GM10266 (cell line): ENCODE data around the gene CSTPP1.

Experiments
- DNase-seq: peaks from one replicate; pipeline ENCODE4 v3.0.0; 2012; ENCODE audit errors: extremely low spot score
- TF ChIP-seq, protein P1 (sequence below): IDR thresholded peaks from 2 replicates; pipeline ENCODE4 v1.5.1; 2012; ENCODE audit warnings: mild to moderate bottlenecking, low read depth; ENCODE audit not compliant: control insufficient read depth, insufficient read depth; ENCODE audit errors: missing control alignments

Gene CSTPP1

DNA sequence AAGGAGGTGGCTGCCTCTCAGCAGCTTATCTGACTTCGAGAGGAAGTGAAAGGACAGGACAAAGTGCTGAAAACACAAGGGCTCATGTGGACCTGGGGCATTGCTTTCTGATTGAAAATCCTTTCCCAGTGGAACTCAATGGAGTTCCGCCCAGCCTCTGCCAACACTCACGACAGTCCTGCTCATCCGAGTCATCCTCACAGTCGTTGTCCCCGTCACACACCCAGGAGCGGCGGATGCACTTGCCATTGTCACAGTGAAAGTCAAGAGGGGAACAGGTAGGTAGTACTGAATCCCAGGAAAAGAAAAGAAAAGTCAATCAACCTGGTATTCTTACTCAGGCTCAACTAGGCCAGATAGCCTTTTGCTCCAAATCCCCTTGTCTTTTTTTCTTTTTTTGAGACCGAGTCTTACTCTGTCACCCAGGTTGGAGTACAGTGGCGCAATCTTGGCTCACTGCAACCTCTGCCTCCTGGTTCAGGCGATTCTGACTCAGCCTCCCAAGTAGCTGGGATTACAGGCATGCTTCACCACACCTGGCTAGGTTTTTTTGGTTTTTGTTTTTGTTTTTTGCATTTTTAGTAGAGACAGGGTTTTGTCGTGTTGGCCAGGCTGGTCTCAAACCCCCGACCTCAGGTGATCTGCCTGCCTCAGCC, 36.3 kb upstream of the CSTPP1 start:
- DNase-seq: no peak
- TF ChIP-seq, protein P1, sequence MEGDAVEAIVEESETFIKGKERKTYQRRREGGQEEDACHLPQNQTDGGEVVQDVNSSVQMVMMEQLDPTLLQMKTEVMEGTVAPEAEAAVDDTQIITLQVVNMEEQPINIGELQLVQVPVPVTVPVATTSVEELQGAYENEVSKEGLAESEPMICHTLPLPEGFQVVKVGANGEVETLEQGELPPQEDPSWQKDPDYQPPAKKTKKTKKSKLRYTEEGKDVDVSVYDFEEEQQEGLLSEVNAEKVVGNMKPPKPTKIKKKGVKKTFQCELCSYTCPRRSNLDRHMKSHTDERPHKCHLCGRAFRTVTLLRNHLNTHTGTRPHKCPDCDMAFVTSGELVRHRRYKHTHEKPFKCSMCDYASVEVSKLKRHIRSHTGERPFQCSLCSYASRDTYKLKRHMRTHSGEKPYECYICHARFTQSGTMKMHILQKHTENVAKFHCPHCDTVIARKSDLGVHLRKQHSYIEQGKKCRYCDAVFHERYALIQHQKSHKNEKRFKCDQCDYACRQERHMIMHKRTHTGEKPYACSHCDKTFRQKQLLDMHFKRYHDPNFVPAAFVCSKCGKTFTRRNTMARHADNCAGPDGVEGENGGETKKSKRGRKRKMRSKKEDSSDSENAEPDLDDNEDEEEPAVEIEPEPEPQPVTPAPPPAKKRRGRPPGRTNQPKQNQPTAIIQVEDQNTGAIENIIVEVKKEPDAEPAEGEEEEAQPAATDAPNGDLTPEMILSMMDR: no peak

DNA sequence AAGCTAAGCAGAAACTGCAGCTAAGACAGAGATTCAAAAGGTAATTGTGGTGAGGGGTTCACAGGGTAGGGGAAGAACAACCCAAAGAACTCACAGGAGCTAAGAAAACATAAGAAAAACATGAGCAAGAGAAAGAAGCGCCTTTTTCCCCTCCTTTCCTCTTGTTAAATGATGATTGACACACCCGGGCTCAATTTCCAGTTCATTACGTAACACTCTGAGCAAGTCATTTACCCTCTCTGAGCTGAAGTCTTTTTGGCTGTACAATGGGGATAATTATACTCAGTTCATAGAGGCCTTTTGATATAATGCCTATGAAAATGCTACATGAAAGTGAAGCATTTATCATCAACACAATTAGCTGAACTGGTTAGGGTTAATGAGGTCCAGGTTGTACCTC, 35.4 kb upstream of the CSTPP1 start:
- DNase-seq: no peak

DNA sequence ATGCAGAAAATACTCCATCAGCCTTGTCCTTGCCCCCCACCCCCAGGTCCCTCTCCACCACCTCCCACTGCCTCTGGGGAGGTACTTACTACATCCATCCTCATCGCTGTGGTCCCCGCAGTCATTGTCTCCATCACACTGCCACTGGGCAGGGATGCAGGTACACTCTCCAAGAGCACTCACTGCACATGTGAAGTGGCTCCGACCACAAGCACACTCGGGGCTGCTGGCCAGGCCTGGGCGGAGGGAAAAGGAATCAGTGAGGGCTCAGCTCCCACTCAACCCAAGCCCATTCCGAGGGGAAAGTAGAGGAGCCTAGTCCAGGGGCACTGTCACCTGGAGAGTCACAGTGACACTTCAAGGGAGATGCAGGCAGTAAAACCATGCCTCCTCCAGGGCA, 33.9 kb upstream of the CSTPP1 start:
- DNase-seq: no peak
- TF ChIP-seq, protein P1: no peak

More for the DNA sequence above, 35.4 kb upstream of the CSTPP1 start:
- TF ChIP-seq, protein P1: no peak

DNA sequence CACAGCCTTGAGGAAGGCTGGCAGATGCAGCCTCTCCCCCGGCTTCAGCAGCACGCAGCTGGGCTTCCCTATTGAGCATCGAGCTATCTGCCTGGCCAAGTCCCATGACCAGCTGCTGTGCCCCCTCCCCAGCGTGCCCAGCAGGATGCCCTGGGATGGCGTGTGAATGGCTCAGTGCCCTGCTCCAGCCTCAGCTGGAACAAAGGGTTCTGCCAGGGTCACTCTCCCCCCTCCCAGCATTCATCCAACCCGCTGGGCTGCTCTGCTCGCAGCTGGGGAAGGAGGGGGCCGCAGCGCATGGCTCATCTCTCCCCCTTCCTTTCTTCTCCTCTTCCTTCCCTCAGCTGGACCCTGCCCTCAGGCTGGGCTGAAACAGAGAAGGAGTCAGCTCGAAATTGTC, 32.7 kb upstream of the CSTPP1 start:
- TF ChIP-seq, protein P1: no peak
- no peak for DNase-seq

GRCh38 chr11:46905806-46906205, 30.8 kb upstream of the CSTPP1 start:
- DNase-seq: no peak
- TF ChIP-seq, protein P1: no peak

DNA sequence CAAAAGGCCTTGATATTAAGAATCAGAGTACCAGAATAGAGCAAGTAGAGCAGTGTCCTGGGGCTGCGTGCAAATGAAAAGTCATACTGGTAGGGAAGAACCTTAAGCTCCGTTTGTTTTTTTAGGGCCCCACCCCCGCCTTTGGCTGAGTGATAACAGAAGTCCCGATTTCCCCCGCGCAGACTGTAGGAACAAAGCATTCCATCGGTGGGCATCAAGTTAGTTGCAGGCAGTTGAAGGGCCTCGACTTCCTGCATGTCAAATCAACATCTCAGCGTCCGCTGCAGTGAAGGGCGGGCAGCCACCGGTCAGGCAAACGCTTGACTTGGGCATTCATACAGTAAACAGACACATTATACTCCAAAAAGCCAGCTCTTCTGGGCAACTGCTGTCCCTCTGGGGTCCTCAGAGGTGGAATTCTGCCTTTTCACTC, 29.9 kb upstream of the CSTPP1 start:
- TF ChIP-seq, protein P1: no peak
- DNase-seq: no peak

GRCh38 chr11:46907606-46908005, 29.0 kb upstream of the CSTPP1 start:
- TF ChIP-seq, protein P1: no peak
- no peak for DNase-seq
